C4-2B (cell line): ENCODE results near the gene C16orf86.

Experiments used
- H3K27ac ChIP-seq: fragments of 450-650 bp; 2 replicates; pipeline ENCODE4 v1.5.1; 2017
- ZFX ChIP-seq: fragments of 450-650 bp; IDR thresholded peaks from 2 replicates; pipeline ENCODE4 v1.6.1; 2017
- TF ChIP-seq, protein P1 (sequence below): fragments of 450-650 bp; conservative IDR thresholded peaks from 2 replicates; pipeline ENCODE4 v1.5.1; 2017; ENCODE audit warnings: mild to moderate bottlenecking

Gene C16orf86, protein sequence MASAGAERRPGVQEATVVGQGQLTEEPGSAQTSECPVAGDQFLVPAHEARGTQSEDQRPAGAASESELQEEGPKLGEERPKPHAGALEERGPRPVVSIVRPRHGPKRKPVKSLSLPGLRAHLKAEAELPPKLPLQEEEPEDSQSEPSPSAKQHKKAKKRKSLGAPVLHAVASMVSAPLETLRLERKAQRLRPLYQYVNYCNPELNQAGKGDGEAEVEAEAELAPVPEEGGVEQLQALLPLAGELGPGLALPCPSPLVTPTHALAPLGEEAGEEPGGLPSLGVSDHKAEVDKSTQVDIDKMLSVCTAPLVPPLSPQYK

GRCh38 chr16:67666559-67667452 is at the start of gene C16orf86, which contains the start of gene ENKD1:
TSS of gene C16orf86 (plus strand) at chr16:67666814. CDS start at chr16:67666971, 157 bp downstream.
TSS of gene ENKD1 (minus strand) at chr16:67666750. CDS start at chr16:67666442, 308 bp downstream.
- peak within 1 kb of the TSS; percentile 75 for H3K27ac ChIP-seq
- TF ChIP-seq, protein P1, sequence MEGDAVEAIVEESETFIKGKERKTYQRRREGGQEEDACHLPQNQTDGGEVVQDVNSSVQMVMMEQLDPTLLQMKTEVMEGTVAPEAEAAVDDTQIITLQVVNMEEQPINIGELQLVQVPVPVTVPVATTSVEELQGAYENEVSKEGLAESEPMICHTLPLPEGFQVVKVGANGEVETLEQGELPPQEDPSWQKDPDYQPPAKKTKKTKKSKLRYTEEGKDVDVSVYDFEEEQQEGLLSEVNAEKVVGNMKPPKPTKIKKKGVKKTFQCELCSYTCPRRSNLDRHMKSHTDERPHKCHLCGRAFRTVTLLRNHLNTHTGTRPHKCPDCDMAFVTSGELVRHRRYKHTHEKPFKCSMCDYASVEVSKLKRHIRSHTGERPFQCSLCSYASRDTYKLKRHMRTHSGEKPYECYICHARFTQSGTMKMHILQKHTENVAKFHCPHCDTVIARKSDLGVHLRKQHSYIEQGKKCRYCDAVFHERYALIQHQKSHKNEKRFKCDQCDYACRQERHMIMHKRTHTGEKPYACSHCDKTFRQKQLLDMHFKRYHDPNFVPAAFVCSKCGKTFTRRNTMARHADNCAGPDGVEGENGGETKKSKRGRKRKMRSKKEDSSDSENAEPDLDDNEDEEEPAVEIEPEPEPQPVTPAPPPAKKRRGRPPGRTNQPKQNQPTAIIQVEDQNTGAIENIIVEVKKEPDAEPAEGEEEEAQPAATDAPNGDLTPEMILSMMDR = no peak
- 0 out of 2 replicates have a peak, but pooled peaks have one; percentile 17 for TF ChIP-seq ZFX

GRCh38 chr16:67628216-67628615 is 38.4 kb upstream of the C16orf86 start:
- TF ChIP-seq, protein P1 = no peak
- no peak for TF ChIP-seq ZFX
- H3K27ac ChIP-seq = no peak overlapping the region

DNA sequence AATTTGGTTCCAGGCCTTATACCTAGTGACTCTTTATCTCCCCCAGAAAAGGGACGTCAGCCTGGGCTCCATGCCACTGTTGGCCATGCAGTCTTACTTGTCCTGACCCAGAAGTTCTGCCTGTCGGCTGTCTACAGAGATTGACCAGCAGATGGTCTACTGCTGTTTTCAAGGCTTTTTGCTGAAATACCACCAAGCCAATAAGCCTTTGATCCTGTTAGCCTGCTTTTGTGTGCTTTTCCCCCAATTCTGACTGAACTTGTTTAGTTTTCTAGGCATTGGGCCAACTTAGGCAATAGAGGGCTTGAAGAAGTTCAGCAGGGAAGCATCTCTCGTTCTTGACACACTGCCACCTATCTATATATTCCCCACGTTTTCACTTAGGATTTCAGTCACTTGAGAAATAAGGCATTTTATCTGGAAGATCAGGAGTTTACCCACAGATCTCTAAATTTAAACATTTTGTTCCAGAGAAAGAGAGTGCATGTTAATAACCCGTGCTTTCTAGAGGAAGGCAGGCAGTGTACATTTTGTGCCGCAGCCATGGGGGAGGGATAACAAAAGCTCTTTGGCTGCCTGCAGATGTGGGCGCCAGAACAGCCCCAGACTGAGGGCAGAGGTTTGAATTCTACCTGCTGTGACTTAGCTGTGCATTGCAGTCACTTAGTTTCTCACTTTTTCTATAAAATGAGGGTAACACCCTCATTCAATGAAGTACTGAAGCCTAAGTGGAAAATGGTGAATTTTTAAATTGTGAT is 34.0 kb upstream of the C16orf86 start:
- no peak overlapping the region for H3K27ac ChIP-seq
- no peak for TF ChIP-seq ZFX
- TF ChIP-seq, protein P1 = no peak

- no peak overlapping the region for H3K27ac ChIP-seq
- TF ChIP-seq, protein P1 = no peak
- no peak for TF ChIP-seq ZFX
These were observed 29.9 kb upstream of the C16orf86 start for GRCh38 chr16:67636713-67637112.

GRCh38 chr16:67637625-67638024 is 29.0 kb upstream of the C16orf86 start:
- no peak overlapping the region for H3K27ac ChIP-seq
- no peak for TF ChIP-seq ZFX
- TF ChIP-seq, protein P1 = no peak

DNA sequence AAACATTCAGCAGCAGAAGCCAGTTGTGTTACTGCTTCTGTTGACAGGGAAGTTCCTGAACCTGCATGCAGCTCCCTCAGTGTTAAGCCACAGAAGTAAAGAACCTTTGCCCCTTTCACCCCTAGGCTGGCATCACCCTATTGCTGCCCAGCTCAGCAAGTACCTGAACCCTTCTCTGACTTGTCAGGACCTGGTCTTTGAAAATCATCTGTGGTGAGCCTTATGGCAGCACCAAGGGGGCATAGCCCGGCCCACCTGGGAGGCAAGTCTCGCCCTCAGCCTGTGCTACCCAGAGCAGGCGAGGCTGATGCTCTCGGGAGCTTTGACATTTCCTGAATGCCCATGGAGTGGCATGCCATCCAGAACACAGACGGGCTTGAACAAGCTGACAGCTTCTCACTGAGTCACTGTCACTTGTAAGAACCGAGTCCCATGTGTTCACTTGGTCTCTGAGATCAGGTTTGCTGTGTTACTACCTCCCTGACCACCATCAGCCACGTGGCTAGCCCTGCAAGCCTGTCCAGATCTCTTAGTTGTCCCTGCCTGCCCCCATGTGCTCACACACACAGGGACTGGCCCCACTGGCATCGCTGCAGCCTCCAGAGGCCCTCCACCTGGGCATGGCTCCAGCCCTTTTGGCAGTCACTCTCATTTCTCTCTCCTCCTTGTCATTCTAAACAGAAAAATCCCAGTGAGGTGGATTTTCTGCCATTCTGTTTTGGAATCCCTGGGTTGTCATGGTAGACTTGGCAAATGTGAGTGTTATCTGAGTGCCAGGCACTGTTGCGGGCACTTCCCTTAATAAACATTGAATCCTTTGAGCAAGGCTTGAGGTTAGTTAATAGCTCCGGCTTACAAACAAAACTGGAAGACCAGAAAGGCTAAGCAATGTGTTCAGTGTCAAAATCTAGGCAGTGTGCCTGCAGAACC is 24.6 kb upstream of the C16orf86 start:
- TF ChIP-seq, protein P1 = no peak
- no peak for TF ChIP-seq ZFX
- peak overlapping the region; percentile 62 for H3K27ac ChIP-seq
